K562 (cell line): Measurements from ENCODE around the gene AMPD3. TPM values are rescaled to one million over a fixed set of nuclear protein-coding genes. Genes with fewer than 3 reads are reported as not detected.

ENCODE experiments used
- BRCA1 ChIP-seq, 2 experiments: fragments of 450-650 bp in 1 of 2; sonication (generic) in 1 of 2; formaldehyde crosslinking in 1 of 2; IDR thresholded peaks; 2 replicates each; pipeline versions ENCODE4 v1.5.0 to v1.6.1; 2017 to 2020; ENCODE audit warnings: mild to moderate bottlenecking in 1 of 2, missing genetic modification reagents in 1 of 2
- MAFG ChIP-seq: fragments of 450-650 bp; conservative IDR thresholded peaks from 2 replicates; pipeline ENCODE4 v1.6.1; 2016; ENCODE audit warnings: missing genetic modification characterization, missing compliant biosample characterization
- MTA1 ChIP-seq: fragments of 450-650 bp; IDR thresholded peaks from 2 replicates; pipeline ENCODE4 v1.6.1; 2017; ENCODE audit warnings: borderline replicate concordance
- NUFIP1 ChIP-seq: fragments of 450-650 bp; IDR thresholded peaks from 2 replicates; pipeline ENCODE4 v1.6.1; 2018; ENCODE audit not compliant: partially characterized antibody
- PML ChIP-seq: IDR thresholded peaks from 2 replicates; pipeline ENCODE4 v1.6.1; 2012; ENCODE audit warnings: low read length, inconsistent platforms
- POLR3G ChIP-seq: IDR thresholded peaks from 2 replicates; pipeline ENCODE4 v1.6.1; 2011; ENCODE audit not compliant: insufficient read length, insufficient replicate concordance; ENCODE audit errors: extremely low read depth
- SMAD2 ChIP-seq: fragments of 150-350 bp; IDR thresholded peaks from 2 replicates; pipeline ENCODE4 v1.6.1; 2014; ENCODE audit warnings: low read depth, mild to moderate bottlenecking, low read length
- ZFPM2 ChIP-seq: fragments of 250-450 bp; sonication (Bioruptor Pico); IDR thresholded peaks from 2 replicates; pipeline ENCODE4 v1.5.1; 2022; ENCODE audit warnings: mild to moderate bottlenecking
- ZNF12 ChIP-seq: sonication (generic); formaldehyde crosslinking; IDR thresholded peaks from 2 replicates; pipeline ENCODE4 v1.4.0; 2020; ENCODE audit warnings: mild to moderate bottlenecking, missing genetic modification reagents
- ZNF589 ChIP-seq: fragments of 200-800 bp; sonication (Bioruptor generic); IDR thresholded peaks from 2 replicates; pipeline ENCODE4 v1.6.1; 2016; ENCODE audit warnings: low read depth, missing genetic modification characterization, missing compliant biosample characterization
- ZNF695 ChIP-seq: fragments of 450-650 bp; formaldehyde crosslinking; IDR thresholded peaks from 2 replicates; pipeline ENCODE4 v1.4.0; 2020; ENCODE audit warnings: mild to moderate bottlenecking, moderate library complexity
- polyA plus RNA-seq, 8 experiments: library from polyadenylated mRNA; depleted of rRNA in 4 of 8; stranded (reverse) in 5 of 8; unstranded in 3 of 8; fragments of >200 nt; fragmentation: Nextera tagmentation in 2 of 8; fragmentation: Illumina TruSeq in 1 of 8; extraction: Ambion mirVana in 2 of 8; extraction: Trizol in 1 of 8; gene quantifications; 2 replicates each; pipeline versions ENCODE4 v1.2.1 to v1.2.3, GENCODE V29; 2011 to 2014; ENCODE audit warnings: inconsistent platforms in 1 of 8, missing spikeins in 1 of 8
- total RNA-seq, 7 experiments: library from RNA; depleted of rRNA in 6 of 7; stranded (reverse); fragments of >200 nt in 6 of 7; fragmentation: Illumina TruSeq in 2 of 7; extraction: Trizol in 2 of 7; gene quantifications; 2 replicates each; pipeline versions ENCODE4 v1.2.1 to v1.2.3, GENCODE V29; 2011 to 2021; ENCODE audit warnings: low replicate concordance in 1 of 7
- TF ChIP-seq, protein P1 (sequence below): fragments of 450-650 bp; IDR thresholded peaks from 2 replicates; pipeline ENCODE4 v1.6.1; 2018; ENCODE audit warnings: mild to moderate bottlenecking, low read depth; ENCODE audit not compliant: partially characterized antibody
- TF ChIP-seq, protein P2 (sequence below): sonication (generic); formaldehyde crosslinking; IDR thresholded peaks from 2 replicates; pipeline ENCODE4 v1.8.1; 2023; ENCODE audit warnings: mild to moderate bottlenecking, missing genetic modification reagents
- TF ChIP-seq, protein P3 (sequence below): fragments of 450-650 bp; formaldehyde crosslinking; IDR thresholded peaks from 2 replicates; pipeline ENCODE4 v1.4.0; 2022; ENCODE audit warnings: missing genetic modification characterization
- TF ChIP-seq, protein P4 (sequence below): fragments of 450-650 bp; IDR thresholded peaks from 2 replicates; pipeline ENCODE4 v1.6.1; 2016; ENCODE audit warnings: missing biosample characterization, missing genetic modification characterization

Gene AMPD3
- total and polyA plus RNA-seq, 9 of the 15 experiments (the other 6 are each of a cell fraction or from before 2014, with no cell fraction given), result 4.4 to 23.6 (median 11.2) TPM

DNA sequence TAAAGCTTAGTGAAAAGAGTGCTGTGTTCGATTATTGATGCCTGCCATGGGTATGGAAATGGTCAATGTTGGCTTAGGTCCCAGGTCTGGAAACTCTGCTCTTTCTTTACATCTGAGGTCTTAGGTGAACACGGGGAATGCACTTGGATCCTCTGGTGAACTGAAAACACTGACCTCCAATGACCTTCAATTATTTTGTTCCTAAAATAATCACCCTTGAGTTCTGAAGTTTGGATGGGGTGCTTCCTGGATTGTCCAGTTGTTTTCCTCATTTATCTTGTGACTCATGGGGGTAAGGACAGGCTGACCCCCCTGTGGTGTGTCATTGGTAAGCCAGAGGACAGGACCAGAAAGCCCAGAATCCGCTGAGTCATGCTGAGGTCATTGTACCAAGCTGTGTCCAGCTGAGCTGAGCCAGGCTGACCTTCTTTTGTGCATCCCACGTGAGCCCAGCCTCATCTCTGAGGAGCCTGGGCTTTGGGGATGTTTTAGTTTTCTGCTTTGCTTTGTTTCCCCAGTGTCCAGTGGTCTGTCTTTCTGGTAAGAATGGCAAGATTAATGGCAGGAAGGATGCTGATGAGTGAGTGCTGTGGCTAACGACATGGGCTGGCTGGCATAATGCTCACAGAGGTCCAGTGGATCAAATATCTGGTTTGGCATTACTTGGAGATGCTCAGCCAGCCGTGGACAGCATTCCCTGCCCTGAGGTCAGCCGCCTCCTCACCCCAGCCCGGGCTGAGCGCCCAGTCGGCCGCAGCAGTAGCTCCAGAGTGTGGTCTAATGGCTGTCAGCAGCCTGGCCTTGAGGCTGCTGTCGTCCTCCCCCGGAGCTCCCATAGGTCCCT is 35.6 kb downstream of the AMPD3 start (continued):
- TF ChIP-seq, protein P1, sequence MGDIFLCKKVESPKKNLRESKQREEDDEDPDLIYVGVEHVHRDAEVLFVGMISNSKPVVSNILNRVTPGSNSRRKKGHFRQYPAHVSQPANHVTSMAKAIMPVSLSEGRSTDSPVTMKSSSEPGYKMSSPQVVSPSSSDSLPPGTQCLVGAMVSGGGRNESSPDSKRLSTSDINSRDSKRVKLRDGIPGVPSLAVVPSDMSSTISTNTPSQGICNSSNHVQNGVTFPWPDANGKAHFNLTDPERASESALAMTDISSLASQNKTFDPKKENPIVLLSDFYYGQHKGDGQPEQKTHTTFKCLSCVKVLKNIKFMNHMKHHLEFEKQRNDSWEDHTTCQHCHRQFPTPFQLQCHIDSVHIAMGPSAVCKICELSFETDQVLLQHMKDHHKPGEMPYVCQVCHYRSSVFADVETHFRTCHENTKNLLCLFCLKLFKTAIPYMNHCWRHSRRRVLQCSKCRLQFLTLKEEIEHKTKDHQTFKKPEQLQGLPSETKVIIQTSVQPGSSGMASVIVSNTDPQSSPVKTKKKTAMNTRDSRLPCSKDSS, result no peak
- TF ChIP-seq ZFPM2 (CRISPR knock-in tag) (no peak), ZNF589 (CRISPR knock-in tag) (0 out of 2 replicates have a peak, but pooled peaks have one; percentile 30), NUFIP1 (no peak), PML (no peak), SMAD2 (no peak), ZNF12 (no peak), POLR3G (no peak), MAFG (tag) (peak; percentile 99), BRCA1 (IDR thresholded peaks at IDR 0.05) (no peak), BRCA1 (CRISPR knock-in tag; IDR thresholded peaks at IDR 0.05) (no peak), MTA1 (no peak), ZNF695 (CRISPR knock-in tag) (no peak)
- TF ChIP-seq, protein P2, sequence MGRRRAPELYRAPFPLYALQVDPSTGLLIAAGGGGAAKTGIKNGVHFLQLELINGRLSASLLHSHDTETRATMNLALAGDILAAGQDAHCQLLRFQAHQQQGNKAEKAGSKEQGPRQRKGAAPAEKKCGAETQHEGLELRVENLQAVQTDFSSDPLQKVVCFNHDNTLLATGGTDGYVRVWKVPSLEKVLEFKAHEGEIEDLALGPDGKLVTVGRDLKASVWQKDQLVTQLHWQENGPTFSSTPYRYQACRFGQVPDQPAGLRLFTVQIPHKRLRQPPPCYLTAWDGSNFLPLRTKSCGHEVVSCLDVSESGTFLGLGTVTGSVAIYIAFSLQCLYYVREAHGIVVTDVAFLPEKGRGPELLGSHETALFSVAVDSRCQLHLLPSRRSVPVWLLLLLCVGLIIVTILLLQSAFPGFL (CRISPR knock-in tag), result no peak
- TF ChIP-seq, protein P3, sequence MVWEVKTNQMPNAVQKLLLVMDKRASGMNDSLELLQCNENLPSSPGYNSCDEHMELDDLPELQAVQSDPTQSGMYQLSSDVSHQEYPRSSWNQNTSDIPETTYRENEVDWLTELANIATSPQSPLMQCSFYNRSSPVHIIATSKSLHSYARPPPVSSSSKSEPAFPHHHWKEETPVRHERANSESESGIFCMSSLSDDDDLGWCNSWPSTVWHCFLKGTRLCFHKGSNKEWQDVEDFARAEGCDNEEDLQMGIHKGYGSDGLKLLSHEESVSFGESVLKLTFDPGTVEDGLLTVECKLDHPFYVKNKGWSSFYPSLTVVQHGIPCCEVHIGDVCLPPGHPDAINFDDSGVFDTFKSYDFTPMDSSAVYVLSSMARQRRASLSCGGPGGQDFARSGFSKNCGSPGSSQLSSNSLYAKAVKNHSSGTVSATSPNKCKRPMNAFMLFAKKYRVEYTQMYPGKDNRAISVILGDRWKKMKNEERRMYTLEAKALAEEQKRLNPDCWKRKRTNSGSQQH (CRISPR knock-in tag), result no peak
- TF ChIP-seq, protein P4, sequence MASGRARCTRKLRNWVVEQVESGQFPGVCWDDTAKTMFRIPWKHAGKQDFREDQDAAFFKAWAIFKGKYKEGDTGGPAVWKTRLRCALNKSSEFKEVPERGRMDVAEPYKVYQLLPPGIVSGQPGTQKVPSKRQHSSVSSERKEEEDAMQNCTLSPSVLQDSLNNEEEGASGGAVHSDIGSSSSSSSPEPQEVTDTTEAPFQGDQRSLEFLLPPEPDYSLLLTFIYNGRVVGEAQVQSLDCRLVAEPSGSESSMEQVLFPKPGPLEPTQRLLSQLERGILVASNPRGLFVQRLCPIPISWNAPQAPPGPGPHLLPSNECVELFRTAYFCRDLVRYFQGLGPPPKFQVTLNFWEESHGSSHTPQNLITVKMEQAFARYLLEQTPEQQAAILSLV (tag), result no peak
